PC-3 (cell line): ENCODE measurements around the gene PTPN3. TPM values are rescaled to one million over a fixed set of nuclear protein-coding genes. Genes with fewer than 3 reads are reported as not detected.

Experiments used
- ATAC-seq: fragments of 200-7000 bp; cut with Tn5 transposase; 2 replicates; pipeline ENCODE4 v1.9.1; 2020; ENCODE audit warnings: mild to moderate bottlenecking, moderate library complexity
- BruUV-seq: library from RNA; stranded (reverse); fragments of 400-500 nt; replicated peaks from 2 replicates; lab custom pipeline; 2021; lab: Mats Ljungman, UMichigan
- CTCF ChIA-PET: fragments of 300-600 bp; sonication (Branson Sonifier 250); formaldehyde crosslinking; loops from one replicate; lab custom pipeline; 2022; ENCODE audit warnings: antibody characterized with exemption; lab: Charles Lee
- POLR2A ChIA-PET: fragments of 300-600 bp; sonication (Branson Sonifier 250); formaldehyde crosslinking; loops from one replicate; lab custom pipeline; 2022; ENCODE audit warnings: antibody characterized with exemption; ENCODE audit not compliant: unreplicated experiment; lab: Charles Lee
- DNase-seq: peaks from one replicate; pipeline ENCODE4 v3.0.0-alpha.2; 2015
- H2AFZ ChIP-seq: fragments of 300-600 bp; sonication (generic); 2 replicates; pipeline ENCODE4 v1.6.0; 2016; ENCODE audit warnings: antibody characterized with exemption, low read length
- H3F3A ChIP-seq: fragments of 300-600 bp; sonication (generic); one replicate; pipeline ENCODE4 v1.6.0; 2017; ENCODE audit warnings: antibody characterized with exemption, low read length, control low read depth, mild to moderate bottlenecking; ENCODE audit not compliant: unreplicated experiment
- H3K27ac ChIP-seq: fragments of 300-600 bp; sonication (generic); 2 replicates; pipeline ENCODE4 v1.5.1; 2016; ENCODE audit warnings: mild to moderate bottlenecking, low read length
- H3K27me3 ChIP-seq: fragments of 300-600 bp; sonication (generic); 2 replicates; pipeline ENCODE4 v1.6.1; 2016; ENCODE audit warnings: low read length, mixed read lengths
- H3K36me3 ChIP-seq: fragments of 300-600 bp; sonication (generic); 2 replicates; pipeline ENCODE4 v1.6.1; 2016; ENCODE audit warnings: low read depth, mixed run types, low read length, mixed read lengths
- H3K4me1 ChIP-seq: fragments of 300-600 bp; sonication (generic); 2 replicates; pipeline ENCODE4 v1.5.1; 2016; ENCODE audit warnings: low read length; ENCODE audit not compliant: insufficient read depth
- H3K4me2 ChIP-seq: fragments of 300-600 bp; sonication (generic); 2 replicates; pipeline ENCODE4 v1.6.0; 2016; ENCODE audit warnings: low read length
- H3K4me3 ChIP-seq: fragments of 300-600 bp; sonication (generic); 2 replicates; pipeline ENCODE4 v1.5.1; 2016; ENCODE audit warnings: mild to moderate bottlenecking, low read length, mixed read lengths
- H3K79me2 ChIP-seq: fragments of 300-600 bp; sonication (generic); 2 replicates; pipeline ENCODE4 v1.6.1; 2017; ENCODE audit warnings: low read length, mixed read lengths
- H3K9ac ChIP-seq: fragments of 300-600 bp; sonication (generic); 2 replicates; pipeline ENCODE4 v1.6.0; 2016; ENCODE audit warnings: mild to moderate bottlenecking, low read length
- H3K9me2 ChIP-seq: fragments of 300-600 bp; sonication (generic); replicated peaks from 2 replicates; pipeline ENCODE4 v1.6.1; 2016; ENCODE audit warnings: mixed run types, low read length, mixed read lengths
- H3K9me3 ChIP-seq: fragments of 300-600 bp; sonication (generic); 2 replicates; pipeline ENCODE4 v1.6.1; 2016; ENCODE audit warnings: low read length, mixed read lengths
- H4K20me1 ChIP-seq: fragments of 300-600 bp; sonication (generic); 2 replicates; pipeline ENCODE4 v1.6.1; 2016; ENCODE audit warnings: low read length, mixed read lengths
- CTCF ChIP-seq: fragments of 300-600 bp; sonication (generic); conservative IDR thresholded peaks from 2 replicates; pipeline ENCODE4 v1.5.1; 2017; ENCODE audit warnings: antibody characterized with exemption, low read depth, mild to moderate bottlenecking, low read length
- EZH2 ChIP-seq: fragments of 300-600 bp; sonication (generic); IDR thresholded peaks from one replicate; pipeline ENCODE4 v1.6.1; 2017; ENCODE audit warnings: antibody characterized with exemption, mild to moderate bottlenecking, low read length; ENCODE audit not compliant: unreplicated experiment
- EZH2phosphoT487 ChIP-seq: fragments of 300-600 bp; sonication (generic); IDR thresholded peaks from 2 replicates; pipeline ENCODE4 v1.6.1; 2018; ENCODE audit warnings: mild to moderate bottlenecking, antibody characterized with exemption, low read length, borderline replicate concordance
- intact Hi-C: fragments of 100-400 bp; cut with micrococcal nuclease; formaldehyde crosslinking; loops from 2 replicates; pipeline ENCODE4 v1.9.0; 2023
- total RNA-seq: library from RNA; depleted of rRNA; stranded (reverse); fragments of >200 nt; gene quantifications from 2 replicates; pipeline ENCODE4 v1.2.3, GENCODE V29; 2014

Gene PTPN3
- total RNA-seq, 1 experiment from 2014 or later: 8.4 TPM

- H3K9ac ChIP-seq: no peak overlapping the region
- H3K4me3 ChIP-seq: no peak overlapping the region
- H3K27ac ChIP-seq: no peak overlapping the region
- no peaks in the 10 kb centered on the region for H3K4me1 ChIP-seq
- intact Hi-C loops: no loop called here
- no peaks in the 10 kb centered on the region for H3K79me2 ChIP-seq
- ChIA-PET POLR2A (no interaction called here), CTCF (no interaction called here)
- H3F3A ChIP-seq: no peaks in the 10 kb centered on the region
- H2AFZ ChIP-seq: no peak overlapping the region
- H3K27me3 ChIP-seq: no peaks in the 10 kb centered on the region
- BruUV-seq: no TSS peak
- DNase-seq (no peak), ATAC-seq (no peak)
- no peaks in the 10 kb centered on the region for H4K20me1 ChIP-seq
- no peaks in the 10 kb centered on the region for H3K9me3 ChIP-seq
- H3K4me2 ChIP-seq: no peak overlapping the region
- peaks cover 14% of the 10 kb centered on the region for H3K36me3 ChIP-seq
- H3K9me2 ChIP-seq: no peaks in the 10 kb centered on the region
- no peak for TF ChIP-seq EZH2phosphoT487
- no peak for TF ChIP-seq EZH2
- TF ChIP-seq CTCF: no peak
Measured at GRCh38 chr9:109403116-109403515, 95.0 kb downstream of the PTPN3 start.

- intact Hi-C loops: no loop called here
- Histone ChIP-seq H3K4me2 (no peak overlapping the region), H3K27me3 (no peaks in the 10 kb centered on the region), H2AFZ (no peak overlapping the region), H3K27ac (no peak overlapping the region), H3K36me3 (peaks cover 14% of the 10 kb centered on the region), H4K20me1 (no peaks in the 10 kb centered on the region), H3K9ac (no peak overlapping the region), H3K9me3 (no peaks in the 10 kb centered on the region), H3K9me2 (no peaks in the 10 kb centered on the region), H3K79me2 (no peaks in the 10 kb centered on the region), H3F3A (no peaks in the 10 kb centered on the region), H3K4me3 (no peak overlapping the region), H3K4me1 (no peaks in the 10 kb centered on the region)
- CTCF ChIA-PET: interaction anchor here (0.6 kb wide), 1 partner anchor 322 kb away, joined by 3 read pairs; no protein-coding TSS in a partner anchor
- peak; percentile 27 for DNase-seq
- no TSS peak for BruUV-seq
- no peak for TF ChIP-seq EZH2phosphoT487
- TF ChIP-seq EZH2: no peak
- TF ChIP-seq CTCF: no peak
- POLR2A ChIA-PET: no interaction called here
- peak; percentile 57; the same call in 1 of the 2 replicates for ATAC-seq
Measured at GRCh38 chr9:109401990-109402318, 96.2 kb downstream of the PTPN3 start.

GRCh38 chr9:109401169-109401989 is 96.7 kb downstream of the PTPN3 start:
- peaks cover 14% of the 10 kb centered on the region for H3K36me3 ChIP-seq

More at GRCh38 chr9:109401169-109401989, 96.7 kb downstream of the PTPN3 start:
- Histone ChIP-seq H3K27ac (no peak overlapping the region), H2AFZ (no peak overlapping the region), H3K9me3 (no peaks in the 10 kb centered on the region), H3F3A (no peaks in the 10 kb centered on the region), H3K4me2 (no peak overlapping the region), H3K9ac (no peak overlapping the region), H3K27me3 (no peaks in the 10 kb centered on the region), H3K9me2 (no peaks in the 10 kb centered on the region), H4K20me1 (no peaks in the 10 kb centered on the region), H3K4me1 (no peaks in the 10 kb centered on the region), H3K79me2 (no peaks in the 10 kb centered on the region), H3K4me3 (no peak overlapping the region)
- DNase-seq (peak; percentile 80), ATAC-seq (peak; percentile 91)
- TF ChIP-seq EZH2phosphoT487 (no peak), CTCF (peak; percentile 89), EZH2 (no peak)
- no TSS peak for BruUV-seq
- ChIA-PET POLR2A (no interaction called here), CTCF (interaction anchor here (0.6 kb wide), 1 partner anchor 321 kb away, joined by 3 read pairs; no protein-coding TSS in a partner anchor)
- intact Hi-C loops: no loop called here
